H1 (cell line): ENCODE measurements around the gene BRINP3.

ENCODE experiments used
- ATF2 ChIP-seq: IDR thresholded peaks from 2 replicates; pipeline ENCODE4 v1.6.1; 2012; ENCODE audit warnings: low read length, inconsistent platforms
- CTBP2 ChIP-seq: IDR thresholded peaks from 2 replicates; pipeline ENCODE4 v1.7.0; 2011; ENCODE audit warnings: borderline replicate concordance, mild to moderate bottlenecking, moderate library complexity, mixed read lengths, low read length; ENCODE audit not compliant: insufficient read depth, insufficient read length
- CTCF ChIP-seq, 3 experiments: IDR thresholded peaks; 1 replicate in 2 of 3; 2 replicates in 1 of 3; pipeline versions ENCODE4 v1.5.1 to v1.6.1; 2011; ENCODE audit warnings: low read length in 3 of 3, mild to moderate bottlenecking in 3 of 3, inconsistent platforms in 2 of 3, low read depth in 1 of 3, moderate library complexity in 1 of 3; ENCODE audit not compliant: insufficient read depth in 1 of 3; ENCODE audit errors: control extremely low read depth in 1 of 3
- EGR1 ChIP-seq: IDR thresholded peaks from 2 replicates; pipeline ENCODE4 v1.6.1; 2011; ENCODE audit warnings: low read depth, low read length, borderline replicate concordance
- EP300 ChIP-seq, 2 experiments: IDR thresholded peaks; 1 replicate in 1 of 2; 2 replicates in 1 of 2; pipeline ENCODE4 v1.6.1; 2011 to 2012; ENCODE audit warnings: low read depth in 2 of 2, low read length in 2 of 2, mild to moderate bottlenecking in 2 of 2, borderline replicate concordance in 1 of 2, inconsistent platforms in 1 of 2, moderate library complexity in 1 of 2
- JUND ChIP-seq: IDR thresholded peaks from 2 replicates; pipeline ENCODE4 v1.6.1; 2011; ENCODE audit warnings: mild to moderate bottlenecking, improper control_type of control experiment, low read length
- POLR2A ChIP-seq, 2 experiments: IDR thresholded peaks; 1 replicate in 1 of 2; 2 replicates in 1 of 2; pipeline ENCODE4 v1.6.1; 2011; ENCODE audit warnings: low read depth in 2 of 2, low read length in 2 of 2, mild to moderate bottlenecking in 2 of 2; ENCODE audit errors: control extremely low read depth in 1 of 2
- POLR2AphosphoS5 ChIP-seq: IDR thresholded peaks from 2 replicates; pipeline ENCODE4 v1.6.1; 2011; ENCODE audit warnings: low read depth, low read length
- POU5F1 ChIP-seq: IDR thresholded peaks from 2 replicates; pipeline ENCODE4 v1.6.1; 2011; ENCODE audit warnings: low read depth, mild to moderate bottlenecking, low read length, moderate library complexity
- RXRA ChIP-seq: IDR thresholded peaks from 2 replicates; pipeline ENCODE4 v1.6.1; 2011; ENCODE audit warnings: low read depth, mild to moderate bottlenecking, low read length, moderate library complexity; ENCODE audit not compliant: insufficient read depth
- SAP30 ChIP-seq: fragments of 300-600 bp; sonication (generic); IDR thresholded peaks from 2 replicates; pipeline ENCODE4 v1.7.1; 2012; ENCODE audit warnings: low read length, moderate library complexity, mild to moderate bottlenecking, inconsistent platforms; ENCODE audit not compliant: insufficient read depth, insufficient replicate concordance
- SUZ12 ChIP-seq: fragments of 200-600 bp; sonication (generic); IDR thresholded peaks from 2 replicates; pipeline ENCODE4 v1.6.1; 2012; ENCODE audit warnings: mild to moderate bottlenecking, inconsistent platforms, low read length, moderate library complexity, mixed read lengths
- YY1 ChIP-seq: IDR thresholded peaks from 2 replicates; pipeline ENCODE4 v1.6.1; 2011; ENCODE audit warnings: low read depth, mild to moderate bottlenecking, low read length
- TF ChIP-seq, protein P1 (sequence below): fragments of 300-600 bp; sonication (generic); IDR thresholded peaks from 2 replicates; pipeline ENCODE4 v1.7.1; 2012; ENCODE audit warnings: low read length, moderate library complexity, mild to moderate bottlenecking, inconsistent platforms; ENCODE audit not compliant: insufficient replicate concordance

- TF ChIP-seq JUND (no peak), CTCF (IDR thresholded peaks at IDR 0.05; ENCODE audit: control extremely low read depth in 1 of 3, insufficient read depth in 1 of 3, low read depth in 1 of 3, low read length in 3 of 3) (no peak), SUZ12 (no peak), POU5F1 (no peak), POLR2AphosphoS5 (no peak), YY1 (no peak), SAP30 (no peak), RXRA (no peak), POLR2A (IDR thresholded peaks at IDR 0.05; ENCODE audit: control extremely low read depth in 1 of 2, low read depth in 2 of 2, low read length in 2 of 2) (no peak), EGR1 (no peak), EP300 (IDR thresholded peaks at IDR 0.05; ENCODE audit: borderline replicate concordance in 1 of 2, low read depth in 2 of 2, low read length in 2 of 2) (no peak), ATF2 (no peak), CTBP2 (no peak)
- TF ChIP-seq, protein P1, sequence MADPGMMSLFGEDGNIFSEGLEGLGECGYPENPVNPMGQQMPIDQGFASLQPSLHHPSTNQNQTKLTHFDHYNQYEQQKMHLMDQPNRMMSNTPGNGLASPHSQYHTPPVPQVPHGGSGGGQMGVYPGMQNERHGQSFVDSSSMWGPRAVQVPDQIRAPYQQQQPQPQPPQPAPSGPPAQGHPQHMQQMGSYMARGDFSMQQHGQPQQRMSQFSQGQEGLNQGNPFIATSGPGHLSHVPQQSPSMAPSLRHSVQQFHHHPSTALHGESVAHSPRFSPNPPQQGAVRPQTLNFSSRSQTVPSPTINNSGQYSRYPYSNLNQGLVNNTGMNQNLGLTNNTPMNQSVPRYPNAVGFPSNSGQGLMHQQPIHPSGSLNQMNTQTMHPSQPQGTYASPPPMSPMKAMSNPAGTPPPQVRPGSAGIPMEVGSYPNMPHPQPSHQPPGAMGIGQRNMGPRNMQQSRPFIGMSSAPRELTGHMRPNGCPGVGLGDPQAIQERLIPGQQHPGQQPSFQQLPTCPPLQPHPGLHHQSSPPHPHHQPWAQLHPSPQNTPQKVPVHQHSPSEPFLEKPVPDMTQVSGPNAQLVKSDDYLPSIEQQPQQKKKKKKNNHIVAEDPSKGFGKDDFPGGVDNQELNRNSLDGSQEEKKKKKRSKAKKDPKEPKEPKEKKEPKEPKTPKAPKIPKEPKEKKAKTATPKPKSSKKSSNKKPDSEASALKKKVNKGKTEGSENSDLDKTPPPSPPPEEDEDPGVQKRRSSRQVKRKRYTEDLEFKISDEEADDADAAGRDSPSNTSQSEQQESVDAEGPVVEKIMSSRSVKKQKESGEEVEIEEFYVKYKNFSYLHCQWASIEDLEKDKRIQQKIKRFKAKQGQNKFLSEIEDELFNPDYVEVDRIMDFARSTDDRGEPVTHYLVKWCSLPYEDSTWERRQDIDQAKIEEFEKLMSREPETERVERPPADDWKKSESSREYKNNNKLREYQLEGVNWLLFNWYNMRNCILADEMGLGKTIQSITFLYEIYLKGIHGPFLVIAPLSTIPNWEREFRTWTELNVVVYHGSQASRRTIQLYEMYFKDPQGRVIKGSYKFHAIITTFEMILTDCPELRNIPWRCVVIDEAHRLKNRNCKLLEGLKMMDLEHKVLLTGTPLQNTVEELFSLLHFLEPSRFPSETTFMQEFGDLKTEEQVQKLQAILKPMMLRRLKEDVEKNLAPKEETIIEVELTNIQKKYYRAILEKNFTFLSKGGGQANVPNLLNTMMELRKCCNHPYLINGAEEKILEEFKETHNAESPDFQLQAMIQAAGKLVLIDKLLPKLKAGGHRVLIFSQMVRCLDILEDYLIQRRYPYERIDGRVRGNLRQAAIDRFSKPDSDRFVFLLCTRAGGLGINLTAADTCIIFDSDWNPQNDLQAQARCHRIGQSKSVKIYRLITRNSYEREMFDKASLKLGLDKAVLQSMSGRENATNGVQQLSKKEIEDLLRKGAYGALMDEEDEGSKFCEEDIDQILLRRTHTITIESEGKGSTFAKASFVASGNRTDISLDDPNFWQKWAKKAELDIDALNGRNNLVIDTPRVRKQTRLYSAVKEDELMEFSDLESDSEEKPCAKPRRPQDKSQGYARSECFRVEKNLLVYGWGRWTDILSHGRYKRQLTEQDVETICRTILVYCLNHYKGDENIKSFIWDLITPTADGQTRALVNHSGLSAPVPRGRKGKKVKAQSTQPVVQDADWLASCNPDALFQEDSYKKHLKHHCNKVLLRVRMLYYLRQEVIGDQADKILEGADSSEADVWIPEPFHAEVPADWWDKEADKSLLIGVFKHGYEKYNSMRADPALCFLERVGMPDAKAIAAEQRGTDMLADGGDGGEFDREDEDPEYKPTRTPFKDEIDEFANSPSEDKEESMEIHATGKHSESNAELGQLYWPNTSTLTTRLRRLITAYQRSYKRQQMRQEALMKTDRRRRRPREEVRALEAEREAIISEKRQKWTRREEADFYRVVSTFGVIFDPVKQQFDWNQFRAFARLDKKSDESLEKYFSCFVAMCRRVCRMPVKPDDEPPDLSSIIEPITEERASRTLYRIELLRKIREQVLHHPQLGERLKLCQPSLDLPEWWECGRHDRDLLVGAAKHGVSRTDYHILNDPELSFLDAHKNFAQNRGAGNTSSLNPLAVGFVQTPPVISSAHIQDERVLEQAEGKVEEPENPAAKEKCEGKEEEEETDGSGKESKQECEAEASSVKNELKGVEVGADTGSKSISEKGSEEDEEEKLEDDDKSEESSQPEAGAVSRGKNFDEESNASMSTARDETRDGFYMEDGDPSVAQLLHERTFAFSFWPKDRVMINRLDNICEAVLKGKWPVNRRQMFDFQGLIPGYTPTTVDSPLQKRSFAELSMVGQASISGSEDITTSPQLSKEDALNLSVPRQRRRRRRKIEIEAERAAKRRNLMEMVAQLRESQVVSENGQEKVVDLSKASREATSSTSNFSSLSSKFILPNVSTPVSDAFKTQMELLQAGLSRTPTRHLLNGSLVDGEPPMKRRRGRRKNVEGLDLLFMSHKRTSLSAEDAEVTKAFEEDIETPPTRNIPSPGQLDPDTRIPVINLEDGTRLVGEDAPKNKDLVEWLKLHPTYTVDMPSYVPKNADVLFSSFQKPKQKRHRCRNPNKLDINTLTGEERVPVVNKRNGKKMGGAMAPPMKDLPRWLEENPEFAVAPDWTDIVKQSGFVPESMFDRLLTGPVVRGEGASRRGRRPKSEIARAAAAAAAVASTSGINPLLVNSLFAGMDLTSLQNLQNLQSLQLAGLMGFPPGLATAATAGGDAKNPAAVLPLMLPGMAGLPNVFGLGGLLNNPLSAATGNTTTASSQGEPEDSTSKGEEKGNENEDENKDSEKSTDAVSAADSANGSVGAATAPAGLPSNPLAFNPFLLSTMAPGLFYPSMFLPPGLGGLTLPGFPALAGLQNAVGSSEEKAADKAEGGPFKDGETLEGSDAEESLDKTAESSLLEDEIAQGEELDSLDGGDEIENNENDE = no peak
Observed at GRCh38 chr1:190116921-190117320, 360.7 kb downstream of the BRINP3 start.
